Stimulated activated CD8-positive, alpha-beta memory T cell treated with anti-CD3 and anti-CD28 coated beads, Interleukin-4, amount 100 ng/mL, for 4 hours (primary cell): ENCODE results near the gene FLII.

Source experiments
- DNase-seq, 2 donors: peaks; one replicate each; pipeline ENCODE4 v3.0.0-alpha.2; 2020; ENCODE audit warnings: low read depth in 2 of 2, low spot score in 1 of 2

FLII gene

GRCh38 chr17:18245038-18245776, 13.3 kb downstream of the FLII start:
- no peak for DNase-seq

- DNase-seq: no peak
Observed at GRCh38 chr17:18241229-18241871, 17.2 kb downstream of the FLII start.

DNA sequence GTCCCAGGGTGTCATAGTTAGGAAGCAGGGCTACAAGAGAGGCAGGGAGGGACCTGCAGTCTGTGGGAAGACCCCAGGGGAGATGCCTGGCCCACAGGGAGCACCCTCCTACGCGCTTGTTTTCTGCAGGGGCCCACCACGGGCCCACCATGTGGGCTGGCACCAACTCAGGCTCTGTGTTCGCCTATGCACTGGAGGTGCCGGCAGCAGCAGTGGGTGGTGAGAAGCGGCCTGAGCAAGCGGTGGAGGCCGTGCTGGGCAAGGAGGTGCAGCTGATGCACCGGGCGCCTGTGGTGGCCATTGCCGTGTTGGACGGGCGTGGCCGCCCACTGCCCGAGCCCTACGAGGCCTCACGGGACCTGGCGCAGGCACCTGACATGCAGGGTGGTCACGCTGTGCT, 18.1 kb downstream of the FLII start:
- DNase-seq: no peak

DNA sequence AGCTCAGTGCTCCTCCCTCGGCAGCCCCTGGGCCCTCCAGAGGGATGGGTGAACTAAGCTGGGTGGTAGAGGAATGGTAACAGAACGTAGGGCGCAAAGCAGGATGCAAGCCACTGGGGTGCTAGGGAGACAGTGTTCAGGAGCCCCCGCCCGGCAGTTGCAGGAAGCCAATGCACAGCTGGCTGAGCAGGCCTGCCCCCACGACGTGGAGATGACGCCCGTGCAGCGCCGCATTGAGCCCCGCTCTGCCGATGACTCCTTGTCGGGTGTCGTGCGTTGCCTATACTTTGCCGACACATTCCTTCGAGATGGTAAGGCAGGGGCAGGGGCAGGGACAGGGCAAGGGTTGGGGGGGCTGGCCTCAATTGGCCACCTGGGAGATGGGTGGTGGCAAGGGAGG, 20.2 kb downstream of the FLII start:
- no peak for DNase-seq

- no peak for DNase-seq
Observed at GRCh38 chr17:18237461-18237860, 21.1 kb downstream of the FLII start.

DNA sequence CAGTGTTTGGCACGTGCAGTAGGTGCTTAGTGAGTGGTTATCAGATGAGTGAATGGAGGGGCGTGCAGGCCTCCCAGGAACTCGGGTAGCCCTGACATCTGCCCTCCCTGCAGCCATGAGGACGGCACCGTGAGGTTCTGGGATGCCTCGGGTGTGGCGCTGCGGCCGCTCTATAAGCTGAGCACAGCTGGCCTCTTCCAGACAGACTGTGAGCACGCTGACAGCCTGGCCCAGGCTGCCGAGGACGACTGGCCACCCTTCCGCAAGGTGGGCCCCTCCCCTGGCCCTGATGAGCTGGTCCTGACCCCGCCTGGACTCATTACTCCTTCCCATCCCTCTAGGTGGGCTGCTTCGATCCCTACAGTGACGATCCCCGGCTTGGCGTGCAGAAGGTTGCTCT, 22.0 kb downstream of the FLII start:
- DNase-seq: no peak

DNA sequence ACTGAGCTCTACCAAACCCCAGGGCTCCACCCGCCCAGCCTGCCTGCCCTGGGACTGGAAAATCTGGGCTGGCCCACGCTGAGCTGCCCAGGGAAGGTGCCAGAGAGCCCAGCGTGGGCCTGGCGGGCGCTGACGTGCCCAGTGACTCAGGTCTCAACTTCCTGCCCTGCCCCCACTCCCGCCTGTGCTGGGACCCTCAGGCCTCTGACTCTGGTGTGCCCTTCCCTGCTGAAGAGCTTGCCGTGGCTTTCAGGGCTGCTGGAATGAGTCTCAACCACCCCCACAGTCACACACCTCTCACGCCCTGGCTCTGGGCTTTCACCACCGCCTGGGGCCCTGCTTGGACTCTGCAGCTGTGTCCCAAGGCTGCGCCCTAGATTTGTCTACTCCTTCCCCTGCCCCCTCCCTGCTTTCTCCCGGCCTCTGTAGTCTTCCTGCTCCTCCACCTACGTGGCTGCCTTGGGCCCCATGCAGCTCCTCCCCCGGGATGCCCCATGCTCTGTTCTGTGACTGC, 22.7 kb downstream of the FLII start:
- no peak for DNase-seq

DNA sequence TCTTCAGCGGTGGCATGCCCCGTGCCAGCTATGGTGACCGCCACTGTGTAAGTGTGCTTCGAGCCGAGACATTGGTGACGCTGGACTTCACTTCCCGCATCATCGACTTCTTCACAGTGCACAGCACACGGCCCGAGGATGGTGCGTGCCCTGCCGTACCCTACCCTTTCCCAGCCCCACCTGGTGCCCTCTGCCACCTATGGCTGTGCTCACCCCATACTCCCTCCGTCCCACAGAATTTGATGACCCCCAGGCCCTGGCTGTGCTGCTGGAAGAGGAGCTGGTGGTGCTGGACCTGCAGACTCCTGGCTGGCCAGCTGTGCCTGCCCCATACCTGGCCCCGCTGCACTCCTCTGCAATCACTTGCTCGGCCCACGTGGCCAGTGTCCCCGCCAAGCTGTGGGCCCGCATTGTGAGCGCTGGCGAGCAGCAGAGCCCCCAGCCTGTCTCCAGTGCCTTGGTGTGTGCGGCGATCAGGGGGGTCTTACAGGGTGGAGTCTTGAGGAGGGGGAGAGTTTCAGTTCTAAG, 23.6 kb downstream of the FLII start:
- no peak for DNase-seq

- DNase-seq: no peak
Observed at GRCh38 chr17:18233803-18234518, 24.6 kb downstream of the FLII start.

DNA sequence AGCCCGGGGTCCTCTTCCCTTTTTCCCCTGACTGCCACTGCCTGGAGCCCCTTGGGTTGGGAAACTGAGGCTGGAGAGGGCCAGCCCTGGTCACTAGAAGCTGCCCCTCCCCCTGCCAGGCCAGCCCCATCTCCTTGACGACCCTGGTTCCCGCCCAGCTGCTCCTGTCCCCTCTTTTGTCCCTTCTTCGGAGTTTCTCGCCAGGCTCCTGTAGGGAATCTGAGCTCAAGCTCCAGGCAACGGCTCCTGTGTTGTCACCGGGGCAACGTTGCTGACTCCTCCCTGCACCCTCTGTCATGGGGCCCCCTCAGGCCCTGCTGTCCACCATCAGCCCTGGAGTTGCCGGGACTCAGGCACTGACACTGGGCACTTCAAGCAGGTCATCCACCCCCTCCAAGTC, 27.4 kb downstream of the FLII start:
- DNase-seq: no peak

GRCh38 chr17:18230288-18231141, 28.0 kb downstream of the FLII start:
- no peak for DNase-seq

GRCh38 chr17:18229771-18230170, 28.8 kb downstream of the FLII start:
- no peak for DNase-seq

DNA sequence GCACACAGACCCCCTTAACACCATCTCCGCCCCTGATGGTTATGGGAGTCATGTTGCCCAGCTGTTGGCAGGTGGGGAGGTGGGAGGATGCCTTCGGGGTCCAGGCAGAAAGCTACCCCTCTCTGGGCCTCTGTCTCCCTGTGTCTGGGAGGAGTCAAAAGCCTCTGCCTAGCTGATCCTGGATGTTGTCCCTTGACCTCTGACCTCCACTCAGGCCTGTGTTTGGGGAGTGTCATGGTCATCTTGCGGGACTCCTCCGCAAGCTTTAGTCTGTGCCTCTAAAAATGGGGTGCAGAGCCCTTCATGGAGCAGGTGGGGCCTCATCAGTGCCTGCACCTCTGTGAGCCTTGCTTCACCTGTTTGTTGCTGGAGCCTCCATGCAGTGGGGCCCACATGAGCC, 29.3 kb downstream of the FLII start:
- no peak for DNase-seq

GRCh38 chr17:18228176-18228682, 30.3 kb downstream of the FLII start:
- no peak for DNase-seq

DNA sequence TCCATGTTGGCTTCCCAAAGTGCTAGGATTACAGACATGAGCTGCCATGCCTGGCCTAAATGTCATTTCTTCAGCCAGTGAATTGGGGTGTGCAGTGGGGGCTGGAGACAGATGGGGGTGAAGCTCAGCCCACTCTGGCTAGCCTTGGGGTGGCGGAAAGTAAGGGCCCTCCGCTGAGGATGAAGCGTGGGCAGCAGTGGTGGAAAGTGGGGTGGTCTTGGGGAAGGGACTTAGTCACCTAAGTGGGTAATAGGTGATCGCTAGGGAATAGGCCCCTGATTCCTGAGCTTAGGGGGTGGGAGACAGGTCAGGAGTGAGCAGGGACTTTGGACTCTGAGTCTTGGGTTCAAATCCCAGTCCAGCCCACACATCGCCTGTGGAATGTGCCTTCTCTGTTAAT, 30.9 kb downstream of the FLII start:
- no peak for DNase-seq

- DNase-seq: no peak
Observed at GRCh38 chr17:18226284-18226945, 32.1 kb downstream of the FLII start.

- no peak for DNase-seq
Observed at GRCh38 chr17:18225642-18226283, 32.8 kb downstream of the FLII start.

- peak; percentile 89 for DNase-seq
Observed at GRCh38 chr17:18225121-18225641, 33.4 kb downstream of the FLII start, which contains the start of gene LLGL1. Gene LLGL1 (plus strand): TSS chr17:18225635. CDS start chr17:18225683, 48 bp downstream.

DNA sequence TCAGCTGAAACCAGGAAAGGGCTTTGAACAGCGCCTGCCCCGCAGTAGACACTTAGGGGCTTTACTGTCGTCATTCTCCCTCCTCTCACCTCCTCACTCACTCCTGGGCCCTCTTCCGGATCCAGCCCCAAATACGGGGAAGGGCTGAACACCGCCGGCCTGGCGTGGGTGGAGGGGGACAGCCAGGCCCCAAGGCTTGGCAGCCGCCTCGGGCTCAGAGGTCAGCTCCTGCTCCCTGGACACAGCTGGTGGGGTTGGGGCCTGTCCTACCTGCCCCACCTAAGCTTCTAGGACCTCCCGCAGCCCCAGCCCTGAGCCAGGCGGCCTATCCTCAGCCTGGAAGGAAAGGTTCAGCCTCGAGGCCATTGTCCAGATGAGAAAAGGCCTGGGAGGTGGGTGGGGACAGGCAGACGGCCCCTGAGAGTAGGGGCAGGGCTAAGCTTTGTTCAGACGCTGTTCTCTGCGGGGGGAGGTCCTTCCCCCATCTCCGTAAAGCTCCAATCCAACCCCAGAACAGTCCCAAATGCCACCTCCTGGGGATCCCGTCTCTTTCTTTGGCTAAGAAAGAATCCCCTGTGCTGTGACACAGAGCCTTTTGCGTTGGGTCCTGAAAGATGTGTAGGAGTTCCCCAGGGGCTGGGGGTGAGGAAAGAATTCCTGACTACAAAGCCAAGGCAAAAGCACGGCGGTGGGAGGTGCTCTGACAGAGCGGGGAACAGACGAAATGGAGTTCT, 34.0 kb downstream of the FLII start:
- DNase-seq: no peak
